NCI-H2171 (cell line): ENCODE measurements around the gene MRPS16.
"Not testable (repeated sequence)": the region's sequence is repeated elsewhere in the genome, so short reads cannot be mapped to it uniquely, and the experiment has no call there.

ENCODE experiments used
- DNase-seq: peaks from one replicate; lab custom pipeline; 2025; lab: John Stamatoyannopoulos, UW

The MRPS16 gene

GRCh38 chr10:73252445-73253224 lies at the start of gene MRPS16:
TSS of gene MRPS16 (minus strand) at chr10:73252644. CDS start at chr10:73252482, 162 bp downstream.
- peak; percentile 84 for DNase-seq

- DNase-seq, result no peak
Measured at GRCh38 chr10:73296946-73297345, 44.5 kb upstream of the MRPS16 start.

- DNase-seq, result no peak
Measured at GRCh38 chr10:73293461-73293860, 41.0 kb upstream of the MRPS16 start.

- DNase-seq, result no peak
Measured at GRCh38 chr10:73289958-73290357, 37.5 kb upstream of the MRPS16 start.

- no peak for DNase-seq
Measured at GRCh38 chr10:73287441-73287840, 35.0 kb upstream of the MRPS16 start.

GRCh38 chr10:73281097-73281496 lies 28.7 kb upstream of the MRPS16 start:
- DNase-seq, result no peak

- no peak for DNase-seq
Measured at GRCh38 chr10:73264423-73264822, 12.0 kb upstream of the MRPS16 start.

- no peak for DNase-seq
Measured at GRCh38 chr10:73263693-73264347, 11.4 kb upstream of the MRPS16 start.

GRCh38 chr10:73262880-73263555 lies 10.6 kb upstream of the MRPS16 start:
- DNase-seq, result no peak

- no peak for DNase-seq
Measured at GRCh38 chr10:73262105-73262730, 9.8 kb upstream of the MRPS16 start.

GRCh38 chr10:73261362-73261995 lies 9.0 kb upstream of the MRPS16 start:
- DNase-seq, result no peak

GRCh38 chr10:73258612-73259011 lies 6.2 kb upstream of the MRPS16 start:
- not testable (repeated sequence) for DNase-seq

- no peak for DNase-seq
Measured at GRCh38 chr10:73253225-73253555, 746 bp upstream of the MRPS16 start.

GRCh38 chr10:73251683-73252444 lies 580 bp downstream of the MRPS16 start:
- DNase-seq, result no peak

- DNase-seq, result no peak
Measured at GRCh38 chr10:73248259-73248724, 4.2 kb downstream of the MRPS16 start.

- no peak for DNase-seq
Measured at GRCh38 chr10:73247509-73248258, 4.8 kb downstream of the MRPS16 start.

- peak; percentile 85 for DNase-seq
Measured at GRCh38 chr10:73246646-73247508, 5.6 kb downstream of the MRPS16 start, which contains the start of gene DNAJC9. TSS of gene DNAJC9 (minus strand) at chr10:73247255. CDS start at chr10:73247189, 66 bp downstream.

GRCh38 chr10:73246322-73246645 lies 6.2 kb downstream of the MRPS16 start:
- DNase-seq, result no peak

GRCh38 chr10:73244866-73245477 lies 7.5 kb downstream of the MRPS16 start:
- DNase-seq, result no peak
